Epithelial cell of esophagus (primary cell): ENCODE results near the gene WTIP.

Experiments
- DNase-seq: peaks from one replicate; pipeline ENCODE4 v3.0.0; 2010; ENCODE audit warnings: low read depth
- H3K4me3 ChIP-seq: 2 replicates; pipeline ENCODE4 v1.5.1; 2011; ENCODE audit warnings: mild to moderate bottlenecking, low read length, control low read depth
- TF ChIP-seq, protein P1 (sequence below): IDR thresholded peaks from 2 replicates; pipeline ENCODE4 v1.5.1; 2011; ENCODE audit warnings: low read depth, mild to moderate bottlenecking, low read length, control low read depth, inconsistent platforms; ENCODE audit not compliant: insufficient read depth; ENCODE audit errors: missing control alignments

WTIP gene

DNA sequence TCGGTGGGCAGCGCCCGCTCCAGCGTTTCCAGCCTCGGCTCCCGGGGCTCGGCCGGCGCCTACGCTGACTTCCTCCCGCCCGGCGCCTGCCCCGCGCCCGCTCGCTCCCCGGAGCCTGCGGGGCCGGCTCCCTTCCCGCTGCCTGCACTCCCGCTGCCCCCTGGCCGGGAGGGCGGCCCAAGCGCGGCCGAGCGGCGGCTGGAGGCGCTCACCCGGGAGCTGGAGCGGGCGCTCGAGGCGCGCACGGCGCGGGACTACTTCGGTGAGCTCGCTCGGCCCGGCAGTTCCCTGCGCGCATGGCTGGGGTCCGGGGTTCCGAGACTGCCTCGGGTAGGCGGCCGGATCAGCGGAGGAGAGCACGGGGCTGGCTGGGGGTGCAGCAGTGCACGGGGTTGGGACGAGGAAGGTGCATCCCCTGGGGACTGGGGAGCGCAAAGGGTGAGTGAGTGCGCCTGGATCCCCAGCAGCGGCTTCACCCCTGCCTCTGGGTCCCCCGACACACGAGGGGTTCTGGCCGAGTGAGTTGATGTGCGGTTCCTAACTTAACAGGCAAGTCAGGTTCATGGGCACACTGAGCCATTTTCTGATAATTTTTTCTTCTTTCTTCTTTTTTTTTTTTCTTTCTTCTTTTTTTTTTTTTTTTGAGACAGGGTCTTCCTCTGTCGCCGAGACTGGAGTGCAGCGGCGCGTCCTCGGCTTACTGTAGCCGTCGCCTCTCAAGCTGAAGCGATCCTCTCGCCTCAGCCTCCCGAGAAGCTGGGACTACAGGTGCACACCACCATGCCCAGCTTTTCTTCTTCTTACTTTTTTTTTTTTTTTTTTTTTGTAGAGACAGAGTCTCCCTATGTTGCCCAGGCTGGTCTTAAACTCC lies 1.1 kb downstream of the WTIP start:
- TF ChIP-seq, protein P1, sequence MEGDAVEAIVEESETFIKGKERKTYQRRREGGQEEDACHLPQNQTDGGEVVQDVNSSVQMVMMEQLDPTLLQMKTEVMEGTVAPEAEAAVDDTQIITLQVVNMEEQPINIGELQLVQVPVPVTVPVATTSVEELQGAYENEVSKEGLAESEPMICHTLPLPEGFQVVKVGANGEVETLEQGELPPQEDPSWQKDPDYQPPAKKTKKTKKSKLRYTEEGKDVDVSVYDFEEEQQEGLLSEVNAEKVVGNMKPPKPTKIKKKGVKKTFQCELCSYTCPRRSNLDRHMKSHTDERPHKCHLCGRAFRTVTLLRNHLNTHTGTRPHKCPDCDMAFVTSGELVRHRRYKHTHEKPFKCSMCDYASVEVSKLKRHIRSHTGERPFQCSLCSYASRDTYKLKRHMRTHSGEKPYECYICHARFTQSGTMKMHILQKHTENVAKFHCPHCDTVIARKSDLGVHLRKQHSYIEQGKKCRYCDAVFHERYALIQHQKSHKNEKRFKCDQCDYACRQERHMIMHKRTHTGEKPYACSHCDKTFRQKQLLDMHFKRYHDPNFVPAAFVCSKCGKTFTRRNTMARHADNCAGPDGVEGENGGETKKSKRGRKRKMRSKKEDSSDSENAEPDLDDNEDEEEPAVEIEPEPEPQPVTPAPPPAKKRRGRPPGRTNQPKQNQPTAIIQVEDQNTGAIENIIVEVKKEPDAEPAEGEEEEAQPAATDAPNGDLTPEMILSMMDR = no peak
- peak; percentile 51 for DNase-seq
- peak overlapping the region; percentile 59 for H3K4me3 ChIP-seq

DNA sequence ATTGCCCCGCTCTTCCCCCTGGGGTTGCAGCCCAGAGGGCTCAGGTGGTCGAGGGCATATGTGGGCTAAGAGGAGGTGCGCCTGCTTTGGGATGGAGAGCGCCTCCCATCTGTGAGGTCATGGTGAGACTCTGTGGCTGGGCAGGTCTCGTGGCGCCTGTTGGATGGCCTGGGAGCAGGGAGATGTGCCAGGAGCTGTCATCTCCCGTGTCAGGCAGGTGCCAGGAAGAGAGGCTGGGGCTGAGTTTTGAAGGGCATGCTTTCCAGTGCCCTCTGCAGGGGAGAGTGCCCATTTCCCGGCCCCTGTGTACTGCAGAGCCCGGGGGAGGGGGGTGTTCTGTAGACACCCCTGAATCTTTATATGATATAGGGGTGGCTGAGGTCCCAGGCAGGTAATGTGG lies 2.8 kb downstream of the WTIP start:
- TF ChIP-seq, protein P1 = no peak
- DNase-seq = no peak
- H3K4me3 ChIP-seq = no peak overlapping the region

DNA sequence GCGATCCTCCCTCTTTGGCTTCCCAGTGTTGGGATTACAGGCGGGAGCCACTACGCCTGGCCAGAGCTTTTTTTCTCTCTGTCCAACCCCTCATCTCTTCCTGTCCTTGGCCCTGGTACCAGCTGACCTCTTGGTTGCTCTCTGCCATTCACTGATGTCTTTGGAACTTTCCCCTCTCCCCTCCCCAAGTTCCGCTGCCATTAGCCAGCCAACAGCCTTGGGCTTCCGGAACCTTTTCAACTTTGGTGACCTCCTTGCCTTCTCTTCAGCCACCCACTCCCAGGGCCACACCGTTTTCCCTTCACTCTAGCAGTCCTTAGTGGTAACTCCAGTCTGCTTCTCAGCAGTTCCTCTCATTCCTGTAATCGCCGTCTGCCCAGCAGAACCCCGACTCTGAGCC lies 4.3 kb downstream of the WTIP start:
- H3K4me3 ChIP-seq = no peak overlapping the region
- DNase-seq = no peak
- TF ChIP-seq, protein P1 = no peak

DNA sequence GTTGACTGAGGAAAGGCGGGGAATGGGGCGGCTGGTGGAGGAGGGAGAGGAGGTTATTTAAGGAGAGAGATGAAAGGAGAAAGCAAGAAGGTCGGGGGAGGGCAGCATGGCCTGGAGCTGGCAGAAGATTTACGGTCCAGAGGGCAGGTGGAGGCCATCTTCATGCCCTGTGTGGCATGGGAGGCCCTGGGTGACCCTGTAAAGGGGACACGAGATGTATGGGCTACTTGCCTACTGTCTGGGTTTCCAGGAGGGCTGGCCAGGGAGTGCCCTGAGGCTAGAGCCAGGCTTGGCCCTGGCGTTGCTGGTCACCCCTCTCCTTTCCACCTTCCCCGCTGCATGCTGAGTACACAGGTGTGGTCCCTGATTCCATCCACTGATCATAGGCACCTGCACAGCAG lies 6.1 kb downstream of the WTIP start:
- TF ChIP-seq, protein P1 = no peak
- no peak for DNase-seq
- H3K4me3 ChIP-seq = no peak overlapping the region

DNA sequence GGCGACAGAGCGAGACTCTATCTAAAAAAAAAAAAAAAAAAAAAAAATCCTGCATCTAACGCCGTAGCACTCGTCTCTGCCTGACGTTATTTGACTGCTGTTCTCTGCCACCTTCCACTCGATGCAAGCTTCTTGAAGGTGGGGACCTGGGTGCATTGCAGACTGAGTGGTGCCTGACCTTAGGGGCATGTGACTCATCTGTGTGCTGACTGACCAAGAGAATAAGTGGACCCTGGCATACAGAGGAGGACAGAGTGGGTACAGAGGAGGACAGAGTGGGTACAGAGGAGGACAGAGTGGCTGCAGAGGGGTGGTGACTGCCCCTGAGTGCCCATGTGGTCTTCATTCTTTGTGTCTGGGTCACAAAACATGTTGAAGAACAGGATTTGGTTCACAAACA lies 7.6 kb downstream of the WTIP start:
- DNase-seq = no peak
- no peak overlapping the region for H3K4me3 ChIP-seq
- TF ChIP-seq, protein P1 = no peak

DNA sequence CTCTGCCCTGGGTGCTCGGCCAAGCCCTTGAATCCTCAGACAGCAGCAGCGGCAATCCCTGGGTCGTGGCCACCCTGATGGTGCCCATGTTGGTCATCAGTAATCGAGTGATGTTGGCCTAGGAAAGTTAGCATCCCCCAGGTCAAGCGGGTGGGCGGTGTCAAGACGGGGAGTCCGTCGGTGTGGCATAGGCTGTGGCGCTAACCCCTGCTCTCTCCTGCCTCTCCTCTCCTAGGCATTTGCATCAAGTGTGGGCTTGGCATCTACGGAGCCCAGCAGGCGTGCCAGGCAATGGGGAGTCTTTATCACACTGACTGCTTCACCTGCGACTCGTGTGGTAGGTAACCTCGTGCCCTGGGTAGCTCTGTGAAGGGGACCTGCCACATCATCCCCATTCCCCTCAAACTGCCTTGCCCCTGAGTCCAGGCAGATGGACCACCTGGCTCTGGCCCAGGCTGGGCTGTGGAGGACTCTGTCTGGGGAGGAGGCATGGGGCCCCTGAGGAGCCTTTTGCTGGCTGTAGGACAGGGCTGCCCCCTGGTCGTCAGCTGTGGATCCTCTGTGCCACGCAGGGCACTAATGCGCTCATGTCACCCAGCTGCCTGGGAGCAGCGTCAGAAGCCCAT lies 8.7 kb downstream of the WTIP start:
- no peak for DNase-seq
- TF ChIP-seq, protein P1 = no peak
- no peak overlapping the region for H3K4me3 ChIP-seq
